ENCODE measurements around the gene RTTN. TPM values are rescaled to one million over a fixed set of nuclear protein-coding genes. Genes with fewer than 3 reads are reported as not detected.
A peak's percentile ranks its signal among the peaks of the same experiment; 100 is the strongest.

The RTTN gene
- polyA plus RNA-seq, 5 donors: 15.3 to 27.1 (median 23.7) TPM

GRCh38 chr18:70029163-70029562, 176.3 kb downstream of the RTTN start:
- DNase-seq: no peak

GRCh38 chr18:70028734-70029133, 176.8 kb downstream of the RTTN start:
- no peak for DNase-seq

GRCh38 chr18:70028084-70028483, 177.4 kb downstream of the RTTN start:
- no peak for DNase-seq

DNA sequence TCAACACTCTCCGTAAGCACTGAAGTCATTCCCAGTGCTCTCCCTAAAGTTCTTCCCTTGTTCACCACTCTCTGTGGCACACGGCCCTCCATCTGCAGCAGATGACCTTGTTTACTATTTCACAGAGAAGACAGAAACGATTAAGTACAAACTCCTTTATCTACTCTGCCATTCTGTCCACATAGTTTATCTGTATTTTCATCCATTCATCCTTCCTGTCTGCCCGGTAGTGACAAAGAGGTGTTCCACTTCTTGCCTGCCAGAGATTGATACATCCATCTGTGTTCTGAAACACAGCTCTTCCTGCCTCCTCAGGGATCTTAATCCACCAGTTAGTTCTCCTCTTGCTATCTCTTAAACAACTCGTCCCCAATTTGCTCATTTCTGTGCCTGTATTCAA, 179.9 kb downstream of the RTTN start:
- no peak for DNase-seq

GRCh38 chr18:70024829-70025228, 180.7 kb downstream of the RTTN start:
- no peak for DNase-seq

- DNase-seq: no peak
Measured at GRCh38 chr18:70024093-70024492, 181.4 kb downstream of the RTTN start.

GRCh38 chr18:70022636-70023035, 182.9 kb downstream of the RTTN start:
- DNase-seq: no peak

DNA sequence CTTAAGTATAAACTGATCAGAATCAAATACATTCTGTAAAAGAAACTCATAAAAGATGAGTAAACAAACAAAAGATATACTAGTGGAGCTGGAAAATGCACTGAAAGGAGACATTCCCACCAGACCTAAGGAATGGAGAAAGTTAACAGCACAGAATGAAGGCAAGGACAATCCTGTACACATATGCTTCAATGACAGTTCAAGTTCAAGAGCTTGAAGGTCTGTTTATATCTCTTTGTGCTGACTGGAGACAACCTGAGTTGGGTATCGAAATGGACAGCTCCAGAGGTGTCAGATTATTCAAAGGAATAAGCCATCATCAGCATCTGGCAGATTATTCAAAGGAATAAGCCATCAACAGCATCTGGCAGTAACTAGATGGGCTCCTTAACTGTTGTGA, 184.0 kb downstream of the RTTN start:
- no peak for DNase-seq

DNA sequence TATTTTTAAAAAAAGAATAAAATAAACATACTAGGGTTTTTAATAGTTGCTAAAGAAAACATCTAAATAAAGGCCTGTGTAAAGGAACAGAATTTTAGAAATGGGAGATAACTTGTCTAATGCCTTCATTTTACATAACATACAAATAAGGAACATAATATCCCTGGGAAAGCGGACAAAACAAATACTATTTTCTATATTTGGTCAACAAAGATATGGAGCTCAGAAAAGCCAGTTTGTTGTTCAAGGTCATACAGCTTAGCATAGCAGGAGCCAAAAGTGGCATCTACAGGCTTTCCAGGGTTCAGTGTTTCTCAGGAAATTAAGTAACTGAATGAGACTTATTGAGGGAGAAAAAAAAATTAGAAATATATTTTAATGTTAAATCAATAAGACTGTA, 184.4 kb downstream of the RTTN start:
- no peak for DNase-seq

DNA sequence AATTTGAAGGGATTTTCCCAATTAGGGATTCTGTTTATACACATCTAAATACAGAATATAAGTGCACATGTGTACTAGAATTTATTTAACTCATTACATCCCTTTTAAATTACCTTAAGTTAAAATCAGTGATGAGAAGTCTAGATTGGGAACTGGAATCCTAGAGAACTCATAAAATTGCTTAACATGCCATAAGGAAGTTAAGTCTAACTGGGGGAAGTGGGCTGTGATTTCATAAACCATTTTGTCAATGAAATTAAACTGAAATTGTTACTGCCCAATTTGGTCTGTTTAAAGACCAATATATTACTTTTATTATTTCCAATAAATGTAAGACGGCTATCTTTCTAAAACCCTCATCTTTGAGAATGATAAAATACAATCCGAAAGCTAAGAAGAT, 185.5 kb downstream of the RTTN start:
- no peak for DNase-seq

DNA sequence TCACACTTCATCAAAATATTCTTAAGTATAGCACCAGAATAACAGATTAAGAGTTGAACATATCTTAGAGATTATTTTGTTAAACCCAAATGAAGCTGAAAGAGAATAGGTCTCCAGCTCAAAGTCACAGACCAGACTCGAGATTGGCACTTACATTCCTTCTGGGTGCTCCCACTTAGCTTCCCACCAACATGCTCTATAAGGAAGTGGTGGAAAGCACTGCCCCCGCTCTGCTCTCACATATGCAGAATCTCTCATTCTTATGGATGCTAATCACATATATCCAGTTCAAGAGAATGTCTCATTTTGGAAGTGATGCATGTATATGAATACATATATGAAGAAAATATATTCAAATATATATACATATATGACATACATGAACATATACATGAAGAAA, 186.4 kb downstream of the RTTN start:
- no peak for DNase-seq

GRCh38 chr18:70015127-70015526, 190.4 kb downstream of the RTTN start:
- DNase-seq: no peak

GRCh38 chr18:70005580-70005979, 199.9 kb downstream of the RTTN start:
- no peak for DNase-seq

- DNase-seq: peak; percentile 9 to 20
Measured at GRCh38 chr18:70004696-70005095, 200.8 kb downstream of the RTTN start.

- DNase-seq: no peak
Measured at GRCh38 chr18:69999656-70000055, 205.8 kb downstream of the RTTN start.

GRCh38 chr18:69998523-69998987, 206.9 kb downstream of the RTTN start:
- DNase-seq: peak; percentile 34 to 45

DNA sequence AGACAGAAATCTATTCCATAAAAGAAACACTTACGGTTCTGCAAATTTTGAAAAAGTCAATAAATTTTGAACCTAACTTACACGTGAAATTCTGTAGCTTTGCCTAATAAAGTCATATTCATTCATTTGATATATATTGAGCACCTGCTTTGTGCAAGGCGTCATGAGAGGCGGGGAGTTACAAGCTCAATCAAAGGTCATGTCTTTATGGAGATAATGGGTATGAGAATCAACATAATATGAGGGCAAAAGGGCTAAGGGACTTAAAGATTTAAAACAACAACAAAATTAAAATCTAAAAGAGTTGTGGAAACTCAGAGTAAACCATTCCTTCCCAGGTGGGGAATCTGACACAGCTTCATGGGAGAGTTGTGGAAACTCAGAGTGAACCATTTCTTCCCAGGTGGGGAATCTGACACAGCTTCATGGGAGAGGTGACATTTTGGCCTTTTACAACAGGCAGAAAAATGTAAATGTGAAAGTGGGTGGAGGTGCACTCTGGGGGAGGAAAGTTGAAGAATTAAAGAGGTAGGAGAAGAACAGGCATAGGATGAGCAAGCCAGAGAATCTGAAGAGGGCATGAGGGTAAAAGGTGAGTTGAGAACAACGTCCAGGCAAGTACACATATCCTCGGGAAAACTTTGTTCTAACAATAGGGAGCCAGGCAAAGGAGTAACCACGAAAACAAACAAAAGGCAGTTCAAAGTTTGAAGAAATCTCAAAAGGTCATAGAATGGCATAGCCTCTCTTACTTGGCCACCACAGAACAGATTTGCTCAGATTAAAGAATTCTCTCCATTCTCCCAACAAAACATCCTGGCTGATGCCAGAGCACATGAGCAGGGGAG, 208.3 kb downstream of the RTTN start:
- DNase-seq: no peak

DNA sequence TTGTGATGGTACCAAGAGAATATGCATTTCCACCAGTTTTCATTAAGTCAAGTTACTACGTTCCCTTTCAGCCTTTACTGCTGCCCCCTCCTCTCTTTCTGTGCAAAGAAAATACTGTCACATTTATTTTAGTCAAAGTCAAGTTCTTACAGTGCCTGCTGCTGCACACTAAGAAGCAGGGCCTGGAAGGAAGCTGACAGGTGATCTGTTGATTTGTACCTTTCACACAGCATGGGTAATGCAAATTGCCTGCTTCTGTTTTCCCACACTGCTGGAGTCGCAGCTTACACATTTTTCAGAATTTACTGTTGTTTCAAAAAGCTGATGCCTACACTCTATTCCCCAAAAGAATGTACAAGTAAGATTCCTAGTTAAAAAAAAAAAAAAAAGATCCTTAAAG, 209.1 kb downstream of the RTTN start:
- no peak for DNase-seq

DNA sequence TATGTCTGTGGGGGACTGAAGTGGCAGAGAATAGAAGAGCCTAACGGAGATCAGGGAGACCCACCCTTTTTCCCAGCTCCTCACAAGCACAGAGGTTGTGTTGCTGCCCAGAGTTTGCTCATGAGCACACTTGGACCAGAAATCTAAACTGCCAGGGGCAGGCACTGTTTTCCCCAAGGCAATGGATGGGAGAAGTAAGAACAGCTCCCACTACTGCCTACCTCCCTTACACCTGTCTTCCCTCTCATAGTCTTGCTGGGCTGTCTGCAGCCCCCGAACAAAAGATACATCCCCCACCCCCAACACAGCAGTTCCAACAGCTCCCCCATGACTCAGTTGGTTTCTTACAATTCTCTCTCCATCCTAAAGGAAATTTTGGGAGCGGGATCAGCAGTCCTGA, 209.7 kb downstream of the RTTN start:
- DNase-seq: no peak

DNA sequence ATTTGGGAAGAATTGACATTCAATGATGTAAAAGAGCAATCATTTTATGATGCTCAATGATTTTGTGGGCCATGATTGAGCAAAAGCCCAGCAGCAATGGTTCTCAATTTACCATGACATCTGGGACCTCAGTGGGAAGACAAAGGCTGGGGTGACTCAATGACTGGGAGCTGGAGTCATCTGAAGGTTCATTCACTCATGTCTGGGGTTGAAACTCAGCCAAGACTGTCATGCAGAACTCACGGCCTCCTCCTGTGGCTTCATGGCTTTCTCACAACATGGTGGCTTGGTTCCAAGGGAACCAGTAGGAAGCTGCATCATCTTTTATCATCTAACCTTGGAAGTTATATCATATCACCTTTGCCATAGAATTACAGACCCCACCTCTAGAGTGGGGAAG, 212.7 kb downstream of the RTTN start:
- DNase-seq: no peak

DNA sequence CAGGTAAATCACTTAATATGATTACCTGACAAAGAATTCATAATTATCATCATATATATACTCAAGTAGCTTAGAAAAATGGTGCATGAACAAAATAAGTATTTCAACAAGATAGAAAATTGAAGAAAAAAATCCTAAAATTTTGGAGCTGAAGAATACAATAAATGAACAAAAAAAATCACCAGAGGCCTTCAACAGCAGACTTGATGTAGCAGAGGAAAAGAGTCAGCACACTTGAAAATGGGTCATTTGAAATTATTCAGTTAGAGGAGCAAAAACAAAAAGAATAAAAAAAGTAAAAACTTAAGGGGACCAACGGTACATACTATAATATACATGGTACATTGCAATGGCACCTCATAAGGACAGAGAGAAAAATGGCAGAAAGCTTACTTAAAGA, 217.6 kb downstream of the RTTN start:
- DNase-seq: no peak

DNA sequence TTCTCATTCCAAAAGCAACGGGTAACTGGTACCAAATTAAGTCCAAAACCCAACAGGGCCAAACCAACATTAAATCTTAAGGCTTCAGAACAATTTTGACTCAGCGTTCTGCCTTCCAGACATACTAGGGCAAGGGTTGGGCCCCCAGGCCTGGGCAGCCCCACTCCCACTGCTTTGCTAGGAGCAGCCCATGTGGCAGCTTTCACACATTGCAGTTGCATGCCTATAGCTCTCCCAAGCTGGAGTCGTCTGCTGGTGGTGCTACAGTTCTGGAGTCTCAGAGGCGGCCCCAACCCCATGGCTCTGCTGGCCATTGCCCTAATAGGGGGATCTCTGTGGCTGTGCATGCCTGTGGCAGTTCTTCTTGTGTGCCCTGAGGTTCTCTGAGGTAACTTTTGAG, 220.2 kb downstream of the RTTN start:
- no peak for DNase-seq

DNA sequence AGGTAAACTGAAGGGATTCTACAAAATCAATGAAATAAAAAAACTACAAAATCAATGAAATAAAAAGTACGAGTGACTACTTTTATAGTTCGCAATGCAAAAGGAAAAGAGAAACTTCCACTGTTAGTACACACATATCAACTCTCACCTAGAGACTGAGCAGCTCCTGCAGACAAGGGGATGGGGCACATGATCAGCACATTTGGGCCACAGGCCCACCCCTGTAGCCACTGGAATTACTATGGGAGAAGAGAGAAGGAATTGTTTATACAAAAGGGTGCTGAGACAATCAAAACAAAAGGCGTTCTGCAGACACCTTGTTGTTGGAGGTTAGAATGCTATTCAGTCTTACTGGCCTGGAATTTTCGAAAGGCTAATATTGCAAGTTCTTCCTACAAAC, 223.1 kb downstream of the RTTN start:
- DNase-seq: no peak

DNA sequence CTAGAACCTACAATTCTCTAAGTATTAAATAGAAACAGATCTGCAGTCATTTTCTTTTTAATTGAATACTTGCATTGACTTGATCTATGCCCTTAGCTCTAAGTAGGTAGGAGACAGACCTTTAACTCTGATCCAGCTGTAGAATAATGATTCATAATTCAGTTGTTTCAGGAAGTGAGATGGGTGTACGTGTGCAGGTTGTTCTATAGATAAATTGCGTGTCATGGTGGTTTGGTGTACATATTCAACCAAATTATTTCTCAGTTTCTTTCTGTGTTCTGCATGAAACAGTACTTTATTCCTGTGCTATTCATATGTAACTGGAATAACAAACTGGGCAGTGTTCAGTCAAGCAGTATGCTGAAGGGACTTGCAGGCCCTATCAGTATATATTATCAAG, 223.5 kb downstream of the RTTN start:
- no peak for DNase-seq

Measured in right lung (tissue), 5 donors.